CD4-positive, alpha-beta T cell treated with Interleukin-4 for 4 hours (primary cell): ENCODE results near the gene MAZ.
"Not testable (repeated sequence)": the region's sequence is repeated elsewhere in the genome, so short reads cannot be mapped to it uniquely, and the experiment has no call there.

ENCODE experiments used
- DNase-seq: peaks from one replicate; pipeline ENCODE4 v3.0.0-alpha.2; 2020

MAZ gene

GRCh38 chr16:29825145-29826044, 19.1 kb downstream of the MAZ start:
- DNase-seq: peak; percentile 58

GRCh38 chr16:29826342-29826695, 20.0 kb downstream of the MAZ start:
- no peak for DNase-seq

- no peak for DNase-seq
Measured at GRCh38 chr16:29830774-29831173, 24.4 kb downstream of the MAZ start.

- no peak for DNase-seq
Measured at GRCh38 chr16:29831490-29831889, 25.2 kb downstream of the MAZ start.

- DNase-seq: not testable (repeated sequence)
Measured at GRCh38 chr16:29833219-29833618, 26.9 kb downstream of the MAZ start.

GRCh38 chr16:29834079-29834478, 27.8 kb downstream of the MAZ start:
- DNase-seq: no peak

- no peak for DNase-seq
Measured at GRCh38 chr16:29835926-29836325, 29.6 kb downstream of the MAZ start.

- no peak for DNase-seq
Measured at GRCh38 chr16:29836623-29837022, 30.3 kb downstream of the MAZ start.

GRCh38 chr16:29837841-29838240, 31.5 kb downstream of the MAZ start:
- no peak for DNase-seq

GRCh38 chr16:29839822-29840221, 33.5 kb downstream of the MAZ start:
- DNase-seq: no peak

GRCh38 chr16:29840240-29840639, 33.9 kb downstream of the MAZ start:
- no peak for DNase-seq

GRCh38 chr16:29841631-29842030, 35.3 kb downstream of the MAZ start:
- DNase-seq: no peak

- DNase-seq: no peak
Measured at GRCh38 chr16:29842732-29843346, 36.5 kb downstream of the MAZ start.

GRCh38 chr16:29843931-29844330, 37.6 kb downstream of the MAZ start:
- DNase-seq: no peak

- no peak for DNase-seq
Measured at GRCh38 chr16:29844575-29845331, 38.4 kb downstream of the MAZ start.

- DNase-seq: no peak
Measured at GRCh38 chr16:29845656-29846055, 39.3 kb downstream of the MAZ start.

GRCh38 chr16:29848420-29849297, 42.3 kb downstream of the MAZ start:
- DNase-seq: peak; percentile 75

- no peak for DNase-seq
Measured at GRCh38 chr16:29849505-29849904, 43.2 kb downstream of the MAZ start.

- no peak for DNase-seq
Measured at GRCh38 chr16:29850998-29851397, 44.7 kb downstream of the MAZ start.

GRCh38 chr16:29852654-29853053, 46.3 kb downstream of the MAZ start:
- no peak for DNase-seq

GRCh38 chr16:29854520-29855100, 48.3 kb downstream of the MAZ start:
- no peak for DNase-seq

GRCh38 chr16:29857133-29857760, 50.9 kb downstream of the MAZ start:
- no peak for DNase-seq
